DMS79 (cell line): ENCODE measurements around the gene UBTD1.
"Not testable (repeated sequence)": the region's sequence is repeated elsewhere in the genome, so short reads cannot be mapped to it uniquely, and the experiment has no call there.

Experiments used
- DNase-seq: peaks from one replicate; lab custom pipeline; 2025; lab: John Stamatoyannopoulos, UW

UBTD1 gene

GRCh38 chr10:97563337-97563736, 64.6 kb downstream of the UBTD1 start:
- no peak for DNase-seq

GRCh38 chr10:97564776-97565175, 66.1 kb downstream of the UBTD1 start:
- DNase-seq: no peak

DNA sequence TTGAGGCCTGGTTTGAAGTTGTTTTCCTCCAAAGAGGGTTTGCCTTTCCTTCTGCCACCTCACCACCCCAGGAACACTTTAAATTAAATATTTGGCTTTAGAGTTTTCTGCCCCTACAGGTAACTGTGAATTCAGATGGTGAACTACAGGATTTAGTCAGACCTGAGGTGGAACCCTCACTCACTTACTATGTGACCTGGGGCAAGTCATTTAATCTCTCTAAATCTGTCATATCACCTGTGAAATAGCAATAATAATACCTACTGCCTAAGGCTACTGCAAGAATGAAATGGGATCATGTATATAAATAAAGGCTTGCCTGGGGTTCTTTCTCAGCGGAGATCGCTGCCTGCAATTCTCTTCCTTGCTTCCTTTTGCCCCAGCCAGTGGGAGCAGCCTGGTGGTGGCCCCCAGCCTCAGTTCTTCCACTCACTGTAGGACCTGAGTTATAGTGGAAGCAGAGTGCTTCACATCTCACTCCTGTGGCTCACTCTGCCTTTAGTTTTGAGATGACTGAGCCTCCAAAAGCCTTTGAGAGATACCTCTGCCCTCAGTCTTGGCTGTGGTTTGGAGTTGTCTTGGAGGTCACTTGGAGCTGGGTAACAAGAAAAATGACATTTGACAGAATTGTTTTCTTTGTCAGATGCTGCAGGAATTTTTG, 67.7 kb downstream of the UBTD1 start:
- no peak for DNase-seq

GRCh38 chr10:97567891-97568290, 69.2 kb downstream of the UBTD1 start:
- DNase-seq: no peak

- DNase-seq: no peak
Measured at GRCh38 chr10:97570146-97570788, 71.5 kb downstream of the UBTD1 start.

- no peak for DNase-seq
Measured at GRCh38 chr10:97570789-97571471, 72.2 kb downstream of the UBTD1 start.

GRCh38 chr10:97571622-97572021, 72.9 kb downstream of the UBTD1 start:
- DNase-seq: no peak

GRCh38 chr10:97572214-97572989, 73.7 kb downstream of the UBTD1 start, which contains the start of gene ANKRD2:
Gene ANKRD2, plus strand, starts transcription at chr10:97572779. Its CDS starts 10 bp downstream, at chr10:97572789.
- DNase-seq: no peak

DNA sequence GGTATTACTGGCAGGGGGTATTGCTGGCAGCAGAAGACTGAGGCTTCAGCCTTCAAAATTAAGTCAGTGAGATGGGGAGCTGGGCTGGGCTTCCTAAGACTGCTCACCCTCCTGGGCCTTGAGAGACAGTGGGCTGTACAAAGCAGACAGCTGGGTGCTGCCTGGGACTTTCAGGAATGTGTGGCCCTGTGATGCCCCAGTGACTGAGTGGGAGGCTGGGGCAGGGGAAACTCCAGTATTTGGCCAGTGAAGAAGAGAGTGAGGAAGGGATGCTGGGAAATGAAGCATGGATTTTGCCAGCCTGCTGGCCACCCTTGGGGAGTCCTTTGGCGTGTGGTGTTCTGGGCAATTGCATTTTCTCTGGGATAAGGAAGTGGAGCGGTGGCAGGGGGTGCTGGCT, 74.3 kb downstream of the UBTD1 start:
- DNase-seq: no peak

DNA sequence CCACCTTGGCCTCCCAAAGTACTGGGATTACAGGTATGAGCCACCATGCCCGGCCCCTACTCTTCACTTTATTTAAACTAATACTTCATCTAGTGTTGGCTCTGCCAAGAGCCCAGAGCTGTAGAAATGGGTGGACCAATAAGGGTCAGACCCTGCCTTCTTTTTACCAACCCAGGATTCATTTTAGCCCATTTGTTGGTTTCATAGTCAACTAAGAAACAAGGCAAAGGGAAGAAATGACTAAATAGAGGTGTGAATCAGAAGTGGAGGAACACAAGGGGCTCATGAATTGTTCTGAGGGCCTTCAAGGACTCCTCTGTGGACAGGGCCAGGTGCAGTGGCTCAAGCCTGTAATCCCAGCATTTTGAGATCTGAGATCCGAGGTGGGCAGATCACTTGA, 74.9 kb downstream of the UBTD1 start:
- DNase-seq: no peak

GRCh38 chr10:97574374-97575126, 75.8 kb downstream of the UBTD1 start:
- DNase-seq: peak; percentile 48

DNA sequence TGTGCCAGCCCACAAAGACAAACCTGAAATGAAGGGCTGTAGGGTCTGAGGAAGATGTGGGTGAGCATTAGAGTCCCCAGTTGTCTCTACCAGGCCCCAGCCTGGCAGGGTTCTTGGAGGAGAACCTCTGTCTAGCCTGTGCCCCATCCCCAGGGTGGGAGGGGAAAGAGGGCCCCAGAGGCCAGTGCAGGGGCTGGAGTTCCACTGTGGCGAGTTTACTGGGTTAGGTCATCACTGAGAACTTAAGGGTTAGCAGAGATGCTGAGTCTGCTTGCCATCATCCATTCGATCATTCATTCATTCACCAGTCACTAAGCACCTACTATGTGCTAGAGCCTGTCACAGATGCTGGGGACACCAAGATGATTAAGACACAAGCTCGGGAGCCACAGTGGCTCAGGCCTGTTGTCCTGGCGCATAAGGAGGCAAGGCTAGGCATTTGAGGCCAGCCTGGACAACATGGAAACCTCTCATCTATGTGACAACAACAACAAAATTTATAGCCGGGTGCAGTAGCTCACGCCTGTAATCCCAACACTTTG, 76.5 kb downstream of the UBTD1 start:
- DNase-seq: no peak

DNA sequence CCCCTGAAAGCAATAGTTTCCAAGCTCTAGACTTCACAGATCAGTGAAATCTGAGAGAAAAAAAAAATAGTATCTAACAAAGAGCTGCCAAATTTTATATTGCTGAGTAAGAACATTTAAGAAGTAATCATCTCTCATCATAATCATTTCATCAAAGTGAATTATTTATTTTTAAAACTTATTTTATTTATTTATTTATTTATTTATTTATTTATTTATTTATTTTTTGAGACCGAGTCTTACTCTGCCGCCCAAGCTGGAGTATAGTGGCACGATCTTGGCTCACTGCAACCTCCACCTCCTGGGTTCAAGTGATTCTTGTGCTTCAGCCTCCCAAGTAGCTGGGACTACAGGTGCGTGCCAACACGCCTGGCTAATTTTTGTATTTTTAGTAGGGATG, 77.8 kb downstream of the UBTD1 start:
- DNase-seq: not testable (repeated sequence)

DNA sequence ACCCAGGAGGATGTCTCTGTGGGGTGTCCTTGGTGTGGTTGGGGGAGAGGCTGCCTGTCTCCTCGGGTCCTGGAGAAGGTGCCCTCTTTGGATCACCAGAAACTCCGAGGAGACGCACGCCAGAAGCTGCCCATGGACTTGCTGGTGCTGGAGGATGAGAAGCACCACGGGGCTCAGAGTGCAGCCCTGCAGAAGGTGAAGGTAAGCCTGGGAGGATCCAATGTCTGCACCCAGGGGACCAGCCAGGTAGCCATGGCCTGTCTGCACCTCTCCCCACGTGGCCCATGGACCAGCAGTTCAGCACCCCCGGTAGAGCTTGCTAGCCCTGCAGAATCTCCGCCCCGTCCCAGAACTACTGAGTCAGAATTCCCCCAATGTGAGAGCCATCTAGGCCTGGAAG, 79.0 kb downstream of the UBTD1 start:
- no peak for DNase-seq

GRCh38 chr10:97578171-97578844, 79.6 kb downstream of the UBTD1 start:
- DNase-seq: no peak

- DNase-seq: no peak
Measured at GRCh38 chr10:97580421-97581367, 82.0 kb downstream of the UBTD1 start.

DNA sequence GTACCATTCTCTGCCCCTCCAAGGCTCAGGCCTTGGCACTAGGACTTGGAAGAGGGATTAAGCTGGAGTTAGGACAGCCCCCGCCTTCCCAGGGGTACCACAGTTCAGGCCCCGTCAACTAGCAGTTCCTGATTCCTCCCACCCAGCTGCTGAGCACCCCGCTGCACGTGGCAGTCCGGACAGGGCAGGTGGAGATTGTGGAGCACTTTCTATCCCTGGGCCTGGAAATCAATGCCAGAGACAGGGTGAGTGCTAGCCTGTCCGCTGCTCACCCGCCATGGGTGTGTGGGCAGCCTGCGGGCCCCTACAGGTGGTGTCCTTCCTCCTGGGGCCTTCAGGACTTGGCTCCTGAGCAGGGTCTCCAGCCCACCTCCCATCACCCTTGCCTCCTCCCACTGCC, 83.4 kb downstream of the UBTD1 start:
- no peak for DNase-seq

- no peak for DNase-seq
Measured at GRCh38 chr10:97583476-97583875, 84.8 kb downstream of the UBTD1 start.

GRCh38 chr10:97584060-97584797, 85.5 kb downstream of the UBTD1 start, which contains the start of gene HOGA1:
Gene HOGA1, plus strand, starts transcription at chr10:97584389. Its CDS starts 315 bp downstream, at chr10:97584704.
- no peak for DNase-seq
